Putamen (tissue), 1 donor: ENCODE data around the gene FAM47C.
"Not testable (repeated sequence)": the region's sequence is repeated elsewhere in the genome, so short reads cannot be mapped to it uniquely, and the experiment has no call there.

Experiments
- DNase-seq: peaks from one replicate; pipeline ENCODE4 v3.0.0-alpha.2; 2016; ENCODE audit warnings: low spot score

Gene FAM47C

GRCh38 chrX:37008182-37008581 lies at the start of gene FAM47C:
Gene FAM47C (plus strand): TSS chrX:37008366. CDS start chrX:37008411, 45 bp downstream.
- not testable (repeated sequence) for DNase-seq

DNA sequence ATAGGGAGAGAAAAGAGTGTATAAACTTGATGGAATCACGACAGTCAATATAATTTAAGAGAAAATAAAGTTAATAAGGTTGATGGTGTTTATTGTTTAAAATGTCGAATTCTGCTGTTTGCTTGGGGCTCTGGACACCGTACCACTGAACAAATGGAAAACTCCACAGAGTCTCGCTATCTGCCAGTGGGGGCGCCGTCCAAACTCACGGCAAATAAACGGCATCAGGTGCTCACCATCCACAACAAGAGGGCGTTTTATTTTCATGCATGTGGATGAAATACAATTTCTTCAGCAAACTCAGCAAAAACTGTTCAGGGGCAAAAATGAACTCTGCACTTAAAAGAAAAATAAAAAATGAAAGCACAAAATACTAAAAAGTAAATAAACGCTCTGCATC lies 46.6 kb upstream of the FAM47C start:
- no peak for DNase-seq

DNA sequence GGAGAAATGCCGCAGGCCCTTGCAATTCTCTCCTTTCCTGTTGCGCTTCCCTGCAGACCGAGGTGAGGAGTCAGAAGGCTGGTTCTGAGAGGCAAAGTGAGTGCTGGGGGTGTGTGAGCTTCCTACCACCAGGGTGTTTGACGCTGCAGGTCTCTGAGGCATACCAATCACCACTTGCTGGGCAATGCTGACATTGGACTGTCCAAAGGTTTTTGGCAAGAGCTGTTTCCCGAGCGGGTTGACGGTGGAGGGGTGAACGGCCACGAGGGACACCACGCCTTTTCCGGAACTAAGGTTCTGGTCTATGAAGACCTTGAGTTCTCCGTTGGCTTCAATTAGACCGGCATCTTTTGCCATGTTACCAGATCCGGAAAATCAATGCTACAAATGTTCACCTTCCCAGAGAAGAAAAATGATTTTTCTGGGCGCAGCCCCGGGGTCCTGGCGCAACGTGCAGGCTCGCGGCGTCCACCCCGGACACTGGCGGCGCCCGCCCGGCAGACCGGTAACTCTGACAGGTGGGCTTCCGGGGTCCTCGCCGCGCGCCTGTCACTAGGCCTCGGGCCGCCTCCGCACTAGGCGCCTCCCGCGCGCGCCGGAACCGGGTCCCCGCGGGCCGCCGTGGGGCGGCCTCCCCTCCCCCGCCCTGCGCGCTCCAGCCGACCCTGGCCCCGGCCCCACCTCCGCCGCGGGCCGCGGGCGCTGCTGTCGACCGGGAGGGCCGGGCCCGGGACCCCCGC lies 44.9 kb upstream of the FAM47C start:
- no peak for DNase-seq

DNA sequence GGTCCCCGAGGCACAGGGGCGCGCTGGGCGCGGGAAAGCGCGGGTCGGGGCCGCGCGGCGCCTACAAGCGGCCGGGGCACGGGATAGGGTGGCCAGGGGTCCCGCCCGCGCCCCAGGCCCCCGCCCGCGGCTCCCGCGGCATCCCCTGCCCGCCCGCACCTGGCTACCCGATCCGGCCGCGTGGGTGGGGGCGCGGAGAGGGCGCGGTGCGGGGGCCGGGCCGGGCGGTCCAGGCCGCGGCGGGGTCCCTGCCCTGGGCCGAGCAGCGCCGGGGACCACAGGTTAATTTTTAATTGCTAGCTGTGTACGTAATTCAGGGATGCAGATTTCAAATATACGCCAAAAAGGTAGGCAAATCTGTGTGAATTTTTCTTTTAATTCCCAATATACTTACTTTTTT lies 44.3 kb upstream of the FAM47C start:
- DNase-seq: no peak

DNA sequence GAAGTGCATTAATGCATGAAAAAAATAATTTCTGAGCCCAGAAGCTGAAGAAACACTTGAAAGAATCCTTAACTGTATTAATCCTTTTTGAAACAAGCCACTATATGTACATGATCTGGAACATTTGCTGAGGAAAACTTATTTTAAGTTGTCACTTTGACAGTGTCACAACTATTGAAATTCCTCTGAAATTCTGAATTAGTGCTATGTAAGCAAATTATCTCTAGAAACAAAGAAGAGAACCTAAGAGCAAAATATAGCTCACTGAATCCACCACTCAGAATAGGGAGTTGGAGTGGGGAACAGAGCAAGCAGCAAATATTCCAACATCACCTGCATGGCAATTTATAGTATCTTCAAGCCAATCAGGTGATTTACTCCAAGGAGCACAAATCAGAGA lies 34.6 kb upstream of the FAM47C start:
- no peak for DNase-seq

DNA sequence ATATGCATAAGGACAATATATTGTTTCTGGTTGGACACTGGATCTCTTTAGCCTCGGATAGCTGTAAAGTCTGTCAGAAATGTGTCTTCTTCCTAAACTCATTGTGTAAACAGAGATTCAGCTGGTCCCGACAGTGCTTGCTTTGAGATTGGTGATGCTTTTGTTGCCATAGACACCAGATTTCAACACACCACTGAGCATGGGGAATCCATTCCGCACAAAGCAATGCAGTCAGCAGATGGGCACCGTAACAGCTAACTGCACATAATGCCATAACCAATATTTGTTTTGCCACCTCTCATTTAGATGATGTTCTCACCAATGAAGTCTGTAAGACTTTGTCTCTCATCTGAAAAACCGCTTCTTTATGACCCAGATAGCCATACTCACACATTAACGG lies 33.3 kb upstream of the FAM47C start:
- no peak for DNase-seq

DNA sequence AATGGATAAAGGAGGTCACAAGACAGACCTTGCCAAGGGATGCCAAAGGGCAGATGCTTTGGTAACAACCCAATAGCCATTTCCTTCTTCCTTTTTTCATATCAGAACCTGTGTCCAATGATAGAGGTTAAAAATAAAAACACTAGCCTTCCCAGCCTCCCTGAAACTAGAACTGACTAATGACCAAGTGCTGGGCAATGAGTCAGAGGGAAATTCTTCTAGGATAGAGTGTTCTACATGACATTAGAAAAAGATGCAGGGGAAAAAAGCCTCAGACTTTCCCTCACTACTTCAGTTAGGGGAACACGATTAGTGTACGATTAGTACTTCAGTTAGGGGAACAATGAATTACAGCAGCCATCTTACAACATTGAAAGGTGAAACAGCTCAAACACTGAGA lies 29.3 kb upstream of the FAM47C start:
- DNase-seq: no peak

- no peak for DNase-seq
Observed at GRCh38 chrX:36983831-36984230, 24.3 kb upstream of the FAM47C start.

- DNase-seq: not testable (repeated sequence)
Observed at GRCh38 chrX:36985416-36986209, 22.6 kb upstream of the FAM47C start.

DNA sequence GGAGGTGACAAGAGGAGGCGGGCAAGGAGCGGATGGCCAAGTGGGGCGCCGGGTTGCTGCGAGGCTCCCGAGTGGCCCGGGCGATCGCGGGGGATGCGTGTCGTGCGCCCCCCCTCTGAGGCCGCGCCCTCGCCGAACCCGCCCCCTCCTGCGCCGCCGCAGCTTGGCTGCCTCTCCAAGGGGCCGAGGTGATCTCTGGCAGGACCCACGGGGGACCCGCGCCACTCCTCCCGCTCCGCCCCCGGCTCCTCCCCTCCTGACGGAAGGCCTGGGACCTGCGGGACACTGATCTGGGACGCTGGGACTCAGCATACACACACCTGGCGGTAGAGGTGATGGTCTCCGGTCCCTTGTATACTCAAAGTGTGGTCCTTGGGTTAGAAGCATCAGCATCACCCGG lies 21.9 kb upstream of the FAM47C start:
- no peak for DNase-seq

DNA sequence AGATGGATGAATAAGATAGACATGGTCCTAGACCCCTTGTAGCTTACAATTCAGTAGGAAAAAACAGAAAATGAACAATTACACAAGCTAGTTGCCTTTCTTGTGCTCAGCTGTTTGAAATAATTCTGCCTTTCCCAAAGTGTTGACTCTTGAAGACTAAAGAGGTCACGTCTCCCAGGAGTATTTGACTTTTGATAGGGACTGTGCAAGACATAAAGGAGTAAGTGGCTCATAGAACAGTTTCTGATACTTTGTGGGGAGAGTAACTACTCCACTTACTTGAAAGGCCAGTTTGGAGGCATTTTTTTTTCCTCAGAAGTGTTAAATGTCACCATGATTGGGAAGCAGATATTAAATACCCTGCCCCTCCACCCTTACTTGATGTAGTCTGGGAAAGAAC lies 21.0 kb upstream of the FAM47C start:
- not testable (repeated sequence) for DNase-seq

- DNase-seq: no peak
Observed at GRCh38 chrX:37000140-37000539, 8.0 kb upstream of the FAM47C start.

DNA sequence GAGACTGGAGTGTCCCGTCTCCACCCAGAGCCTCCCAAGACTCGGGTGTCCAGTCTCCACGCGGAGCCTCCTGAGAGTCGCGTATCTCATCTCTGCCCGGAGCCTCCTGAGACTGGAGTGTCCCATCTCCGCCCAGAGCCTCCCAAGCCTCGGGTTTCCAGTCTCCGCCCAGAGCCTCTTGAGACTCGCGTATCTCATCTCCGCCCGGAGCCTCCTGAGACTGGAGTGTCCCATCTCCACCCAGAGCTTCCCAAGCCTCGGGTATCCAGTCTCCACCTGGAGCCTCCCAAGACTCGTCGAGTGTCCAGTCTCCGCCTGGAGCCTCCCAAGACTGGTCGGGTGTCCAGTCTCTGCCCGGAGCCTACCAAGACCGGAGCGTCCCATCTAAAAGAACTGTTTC lies 2.3 kb downstream of the FAM47C start:
- DNase-seq: no peak

DNA sequence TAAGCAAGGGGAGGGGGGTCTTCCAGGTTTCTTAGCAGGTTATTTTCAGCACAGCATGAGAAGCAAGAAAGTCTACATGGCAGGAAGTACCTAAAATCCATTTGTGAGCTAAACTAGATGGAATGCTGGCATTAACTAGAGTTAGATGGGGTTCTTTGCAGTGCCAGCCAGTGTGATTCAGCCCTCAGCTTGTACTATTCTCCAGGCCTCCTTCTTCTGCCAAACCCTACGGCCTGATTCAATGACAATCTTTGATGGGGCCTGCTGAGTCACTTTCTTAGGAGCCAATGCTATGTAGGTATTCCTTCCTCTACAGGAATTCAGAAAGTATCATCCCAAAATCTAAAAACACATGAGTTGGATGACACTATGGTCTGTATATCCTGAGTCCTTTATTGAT lies 26.1 kb downstream of the FAM47C start:
- not testable (repeated sequence) for DNase-seq

GRCh38 chrX:37036674-37037220 lies 28.6 kb downstream of the FAM47C start:
- not testable (repeated sequence) for DNase-seq

DNA sequence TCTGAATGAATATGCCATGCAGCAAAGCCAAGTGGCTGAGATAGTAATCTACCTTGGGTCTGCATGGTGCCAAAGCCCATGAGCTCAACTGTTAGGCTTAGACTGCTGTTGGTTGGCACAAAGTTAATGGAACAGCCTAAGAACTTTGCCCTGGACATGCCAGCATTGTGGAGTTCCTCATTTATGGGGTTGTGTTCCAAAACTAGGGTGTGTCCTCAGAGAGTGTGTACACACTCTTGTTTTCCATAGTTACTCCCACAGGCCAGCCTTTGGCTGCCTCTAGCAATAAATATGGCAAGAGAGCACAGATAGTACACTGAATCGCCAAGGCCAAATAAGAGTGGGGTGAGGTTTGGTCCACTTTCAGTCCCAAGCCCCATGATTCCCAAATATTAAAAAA lies 30.6 kb downstream of the FAM47C start:
- DNase-seq: not testable (repeated sequence)

GRCh38 chrX:37042956-37043885 lies 35.1 kb downstream of the FAM47C start:
- DNase-seq: not testable (repeated sequence)

GRCh38 chrX:37047776-37048175 lies 39.6 kb downstream of the FAM47C start:
- no peak for DNase-seq

DNA sequence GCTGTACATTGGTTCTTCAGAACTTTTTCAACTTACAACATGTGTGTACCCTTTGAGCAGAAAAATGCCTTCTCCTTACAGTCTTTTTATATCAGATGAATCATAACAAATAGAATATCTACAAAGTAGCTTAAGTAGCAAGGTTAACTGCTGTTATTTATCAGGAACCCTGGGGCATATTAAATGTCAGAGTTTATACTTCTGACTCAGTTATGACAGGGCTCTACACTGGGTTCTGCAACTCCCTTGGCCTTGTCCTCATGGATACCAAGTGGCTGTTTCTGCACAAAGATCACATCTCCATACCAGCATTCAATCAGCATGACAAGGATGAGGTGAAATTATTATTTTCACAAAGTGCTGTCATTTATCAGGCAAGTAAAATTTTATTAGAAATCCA lies 49.4 kb downstream of the FAM47C start:
- not testable (repeated sequence) for DNase-seq

- DNase-seq: peak; percentile 15
Observed at GRCh38 chrX:37060999-37061398, 52.8 kb downstream of the FAM47C start.
